MM.1S (cell line): ENCODE data around the gene VPREB1.
"Not testable (repeated sequence)": the region's sequence is repeated elsewhere in the genome, so short reads cannot be mapped to it uniquely, and the experiment has no call there.

Source experiments
- EZH2 ChIP-seq: fragments of 300-600 bp; sonication (generic); optimal IDR thresholded peaks from 2 replicates; pipeline ENCODE3; 2017; ENCODE audit warnings: low read depth, mild to moderate bottlenecking, antibody characterized with exemption, low read length, mixed read lengths
- EZH2phosphoT487 ChIP-seq: fragments of 300-600 bp; sonication (generic); IDR thresholded peaks from 2 replicates; pipeline ENCODE4 v1.6.1; 2018; ENCODE audit warnings: antibody characterized with exemption, low read length
- TF ChIP-seq, protein P1 (sequence below): fragments of 300-600 bp; sonication (generic); IDR thresholded peaks from 2 replicates; pipeline ENCODE4 v1.5.1; 2016; ENCODE audit warnings: antibody characterized with exemption, low read length, mixed read lengths

DNA sequence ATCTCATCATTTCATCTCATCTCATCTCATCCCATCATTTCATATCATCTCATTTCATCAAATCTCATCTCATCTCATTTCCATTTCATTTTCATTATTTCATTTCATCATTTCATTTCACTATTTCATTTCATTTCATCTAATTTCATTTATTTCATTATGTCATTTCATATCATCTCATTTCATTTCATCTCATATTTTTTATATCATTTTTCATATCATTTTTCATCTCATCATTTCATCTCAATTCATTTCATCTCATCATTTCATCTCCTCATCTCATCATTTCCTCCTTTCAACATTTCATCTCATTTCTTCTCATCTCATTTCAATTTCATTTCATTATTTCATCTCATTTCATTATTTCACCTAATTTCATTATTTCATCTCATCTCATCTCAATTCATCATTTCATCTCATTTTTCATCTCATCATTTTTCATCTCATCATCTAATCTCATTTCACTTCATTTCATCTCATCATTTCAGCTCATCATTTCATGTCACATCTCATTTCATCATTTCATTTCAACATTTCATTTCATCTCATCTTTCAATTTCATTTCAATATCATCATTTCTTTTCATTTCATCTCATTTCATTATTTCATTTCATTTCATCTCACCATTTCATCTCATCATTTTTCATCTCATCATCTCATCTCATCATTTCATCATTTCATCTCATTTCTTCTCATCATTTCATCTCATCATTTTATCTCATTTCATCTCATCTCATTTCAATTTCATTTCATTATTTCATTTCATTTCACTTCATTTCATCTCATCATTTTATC is 40.6 kb downstream of the VPREB1 start:
- TF ChIP-seq, protein P1, sequence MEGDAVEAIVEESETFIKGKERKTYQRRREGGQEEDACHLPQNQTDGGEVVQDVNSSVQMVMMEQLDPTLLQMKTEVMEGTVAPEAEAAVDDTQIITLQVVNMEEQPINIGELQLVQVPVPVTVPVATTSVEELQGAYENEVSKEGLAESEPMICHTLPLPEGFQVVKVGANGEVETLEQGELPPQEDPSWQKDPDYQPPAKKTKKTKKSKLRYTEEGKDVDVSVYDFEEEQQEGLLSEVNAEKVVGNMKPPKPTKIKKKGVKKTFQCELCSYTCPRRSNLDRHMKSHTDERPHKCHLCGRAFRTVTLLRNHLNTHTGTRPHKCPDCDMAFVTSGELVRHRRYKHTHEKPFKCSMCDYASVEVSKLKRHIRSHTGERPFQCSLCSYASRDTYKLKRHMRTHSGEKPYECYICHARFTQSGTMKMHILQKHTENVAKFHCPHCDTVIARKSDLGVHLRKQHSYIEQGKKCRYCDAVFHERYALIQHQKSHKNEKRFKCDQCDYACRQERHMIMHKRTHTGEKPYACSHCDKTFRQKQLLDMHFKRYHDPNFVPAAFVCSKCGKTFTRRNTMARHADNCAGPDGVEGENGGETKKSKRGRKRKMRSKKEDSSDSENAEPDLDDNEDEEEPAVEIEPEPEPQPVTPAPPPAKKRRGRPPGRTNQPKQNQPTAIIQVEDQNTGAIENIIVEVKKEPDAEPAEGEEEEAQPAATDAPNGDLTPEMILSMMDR, result not testable (repeated sequence)
- not testable (repeated sequence) for TF ChIP-seq EZH2, EZH2phosphoT487
